Endothelial cell of umbilical vein (primary cell): Measurements from ENCODE around the gene ARL3. TPM values are rescaled to one million over a fixed set of nuclear protein-coding genes. Genes with fewer than 3 reads are reported as not detected.

ENCODE experiments used
- BruUV-seq: library from RNA; stranded (reverse); fragments of 400-500 nt; replicated peaks from 2 replicates; lab custom pipeline; 2021; lab: Mats Ljungman, UMichigan
- CTCF ChIA-PET: fragments of 300-600, 350-600 bp; sonication (Branson Sonifier 250); formaldehyde crosslinking; loops from one replicate; lab custom pipeline; 2021; ENCODE audit warnings: antibody characterized with exemption, inconsistent platforms; lab: Charles Lee
- POLR2A ChIA-PET: fragments of 300-600, 350-600 bp; sonication (Branson Sonifier 250); formaldehyde crosslinking; loops from one replicate; lab custom pipeline; 2021; ENCODE audit warnings: antibody characterized with exemption, inconsistent platforms; lab: Charles Lee
- DNase-seq: peaks from one replicate; pipeline ENCODE4 v3.0.0-alpha.2; 2011; ENCODE audit warnings: low read depth, low spot score
- FAIRE-seq: peaks from 2 replicates; lab custom pipeline; 2011; peaks lifted over from hg19 to GRCh38; lab: Jason Lieb, UNC
- H2AFZ ChIP-seq: 2 replicates; pipeline ENCODE4 v1.6.0; 2012; ENCODE audit warnings: low read depth, low read length, control low read depth, inconsistent platforms
- H3K27ac ChIP-seq: 2 replicates; pipeline ENCODE4 v1.5.1; 2011; ENCODE audit warnings: low read depth, mild to moderate bottlenecking, control low read depth, low read length, moderate library complexity; ENCODE audit not compliant: insufficient read depth
- H3K27me3 ChIP-seq, 2 experiments: 2 replicates each; pipeline versions ENCODE4 v1.6.0 to v1.6.1; 2011; ENCODE audit warnings: low read length in 2 of 2, mixed read lengths in 1 of 2; ENCODE audit not compliant: control insufficient read depth in 2 of 2, insufficient read depth in 2 of 2
- H3K36me3 ChIP-seq, 2 experiments: 2 replicates in 1 of 2; 3 replicates in 1 of 2; pipeline ENCODE4 v1.5.1; 2011; ENCODE audit warnings: low read length in 2 of 2, mild to moderate bottlenecking in 1 of 2, moderate library complexity in 1 of 2; ENCODE audit not compliant: control insufficient read depth in 2 of 2, insufficient read depth in 2 of 2; ENCODE audit errors: extremely low read depth in 1 of 2
- H3K4me1 ChIP-seq: 3 replicates; pipeline ENCODE4 v1.5.1; 2011; ENCODE audit warnings: mild to moderate bottlenecking, low read length; ENCODE audit not compliant: control insufficient read depth, insufficient read depth; ENCODE audit errors: extremely low read depth
- H3K4me2 ChIP-seq: 2 replicates; pipeline ENCODE4 v1.6.1; 2011; ENCODE audit warnings: low read length, control low read depth, mixed read lengths; ENCODE audit not compliant: insufficient read depth
- H3K4me3 ChIP-seq, 3 experiments: fragments of 200-600 bp in 1 of 3; sonication (generic), shearing (Covaris generic) in 1 of 3; replicated peaks in 1 of 3; 2 replicates each; pipeline ENCODE4 v1.5.1; 2011 to 2016; ENCODE audit warnings: control low read depth in 3 of 3, low read length in 3 of 3, mild to moderate bottlenecking in 2 of 3, inconsistent platforms in 1 of 3, low read depth in 1 of 3, moderate library complexity in 1 of 3; ENCODE audit not compliant: insufficient read depth in 1 of 3
- H3K79me2 ChIP-seq: 2 replicates; pipeline ENCODE4 v1.6.0; 2012; ENCODE audit warnings: low read length, inconsistent platforms; ENCODE audit not compliant: control insufficient read depth, insufficient read depth
- H3K9ac ChIP-seq: replicated peaks from 2 replicates; pipeline ENCODE3; 2011; ENCODE audit warnings: low read length, control low read depth; ENCODE audit not compliant: insufficient read depth; ENCODE audit errors: extremely low read depth
- H3K9me1 ChIP-seq: replicated peaks from 3 replicates; pipeline ENCODE4 v1.6.0; 2011; ENCODE audit warnings: mild to moderate bottlenecking, low read length; ENCODE audit not compliant: control insufficient read depth, insufficient read depth; ENCODE audit errors: extremely low read depth
- H3K9me3 ChIP-seq: replicated peaks from 2 replicates; pipeline ENCODE4 v1.5.1; 2012; ENCODE audit warnings: low read length, inconsistent platforms; ENCODE audit not compliant: control insufficient read depth, insufficient read depth
- H4K20me1 ChIP-seq: replicated peaks from 2 replicates; pipeline ENCODE3; 2011; ENCODE audit warnings: mild to moderate bottlenecking, low read length; ENCODE audit not compliant: control insufficient read depth, insufficient read depth; ENCODE audit errors: extremely low read depth
- EZH2 ChIP-seq: IDR thresholded peaks from 2 replicates; pipeline ENCODE4 v1.6.1; 2012; ENCODE audit warnings: borderline replicate concordance, low read depth, mild to moderate bottlenecking, moderate library complexity, low read length, inconsistent platforms; ENCODE audit not compliant: severe bottlenecking
- FOS ChIP-seq: IDR thresholded peaks from 2 replicates; pipeline ENCODE4 v1.6.1; 2011; ENCODE audit warnings: mild to moderate bottlenecking, low read length, moderate library complexity, borderline replicate concordance; ENCODE audit not compliant: insufficient read depth
- POLR2A ChIP-seq: IDR thresholded peaks from 2 replicates; pipeline ENCODE4 v1.6.1; 2012; ENCODE audit warnings: low read depth, mild to moderate bottlenecking, control low read depth, low read length
- dilution Hi-C: fragments of 300-500 bp; cut with MboI; formaldehyde crosslinking; loops from one replicate; pipeline ENCODE4 v1.15.0; 2019; ENCODE audit warnings: low sequenced_read_pairs; ENCODE audit not compliant: extremely low pct_ligation_motif_present
- intact Hi-C: fragments of 100-400 bp; cut with micrococcal nuclease; formaldehyde crosslinking; loops from one replicate; pipeline ENCODE4 v1.10.0; 2022
- polyA plus RNA-seq, 4 experiments: library from polyadenylated mRNA; depleted of rRNA in 3 of 4; stranded (reverse) in 3 of 4; unstranded in 1 of 4; fragments of >200 nt; gene quantifications; 2 replicates each; pipeline versions ENCODE4 v1.2.1 to v1.2.3, GENCODE V29; 2011 to 2012; ENCODE audit warnings: missing spikeins in 1 of 4
- total RNA-seq: library from RNA; stranded (reverse); gene quantifications from 2 replicates; pipeline ENCODE4 v1.2.3, GENCODE V29; 2021
- TF ChIP-seq, protein P1 (sequence below), 2 donors: IDR thresholded peaks; 1 replicate in 1 of 2; 2 replicates in 1 of 2; pipeline ENCODE4 v1.5.1; 2011; ENCODE audit warnings: low read length in 2 of 2, mild to moderate bottlenecking in 2 of 2, moderate library complexity in 2 of 2, control low read depth in 1 of 2, inconsistent platforms in 1 of 2, low read depth in 1 of 2; ENCODE audit not compliant: insufficient read depth in 1 of 2; ENCODE audit errors: extremely low read depth in 1 of 2
- TF ChIP-seq, protein P2 (sequence below): IDR thresholded peaks from 2 replicates; pipeline ENCODE4 v1.6.1; 2011; ENCODE audit not compliant: insufficient read depth, insufficient read length

ARL3 gene
- total and polyA plus RNA-seq, 2 donors (not counting 3 experiments of a cell fraction or from before 2014, with no cell fraction given): 6.6 to 11.0 TPM

GRCh38 chr10:102762401-102763015, 48.3 kb upstream of the ARL3 start:
- dilution Hi-C loops: no loop called here

GRCh38 chr10:102761981-102762380, 47.8 kb upstream of the ARL3 start:
- TF ChIP-seq EZH2 (no peak), POLR2A (no peak), FOS (no peak)
- TF ChIP-seq, protein P1, sequence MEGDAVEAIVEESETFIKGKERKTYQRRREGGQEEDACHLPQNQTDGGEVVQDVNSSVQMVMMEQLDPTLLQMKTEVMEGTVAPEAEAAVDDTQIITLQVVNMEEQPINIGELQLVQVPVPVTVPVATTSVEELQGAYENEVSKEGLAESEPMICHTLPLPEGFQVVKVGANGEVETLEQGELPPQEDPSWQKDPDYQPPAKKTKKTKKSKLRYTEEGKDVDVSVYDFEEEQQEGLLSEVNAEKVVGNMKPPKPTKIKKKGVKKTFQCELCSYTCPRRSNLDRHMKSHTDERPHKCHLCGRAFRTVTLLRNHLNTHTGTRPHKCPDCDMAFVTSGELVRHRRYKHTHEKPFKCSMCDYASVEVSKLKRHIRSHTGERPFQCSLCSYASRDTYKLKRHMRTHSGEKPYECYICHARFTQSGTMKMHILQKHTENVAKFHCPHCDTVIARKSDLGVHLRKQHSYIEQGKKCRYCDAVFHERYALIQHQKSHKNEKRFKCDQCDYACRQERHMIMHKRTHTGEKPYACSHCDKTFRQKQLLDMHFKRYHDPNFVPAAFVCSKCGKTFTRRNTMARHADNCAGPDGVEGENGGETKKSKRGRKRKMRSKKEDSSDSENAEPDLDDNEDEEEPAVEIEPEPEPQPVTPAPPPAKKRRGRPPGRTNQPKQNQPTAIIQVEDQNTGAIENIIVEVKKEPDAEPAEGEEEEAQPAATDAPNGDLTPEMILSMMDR (IDR thresholded peaks at IDR 0.05; ENCODE audit: extremely low read depth in 1 of 2, insufficient read depth in 1 of 2, low read depth in 1 of 2, low read length in 2 of 2): no peak
- TF ChIP-seq, protein P2, sequence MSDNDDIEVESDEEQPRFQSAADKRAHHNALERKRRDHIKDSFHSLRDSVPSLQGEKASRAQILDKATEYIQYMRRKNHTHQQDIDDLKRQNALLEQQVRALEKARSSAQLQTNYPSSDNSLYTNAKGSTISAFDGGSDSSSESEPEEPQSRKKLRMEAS: no peak
- Histone ChIP-seq H4K20me1 (no peaks in the 10 kb centered on the region), H3K4me2 (no peak overlapping the region), H3K9ac (no peak overlapping the region), H3K9me1 (no peaks in the 10 kb centered on the region), H3K4me3 (no peak overlapping the region), H3K36me3 (no peaks in the 10 kb centered on the region), H3K27ac (no peak overlapping the region), H3K79me2 (peaks cover 3% of the 10 kb centered on the region), H3K27me3 (no peaks in the 10 kb centered on the region), H3K4me1 (peaks cover 12% of the 10 kb centered on the region), H3K9me3 (no peaks in the 10 kb centered on the region), H2AFZ (no peak overlapping the region)
- DNase-seq (no peak), FAIRE-seq (no peak)
- CTCF ChIA-PET: interaction anchor here (1.4 to 1.7 kb wide), 2 partner anchors 10 to 27 kb away, joined by 3 to 5 read pairs; no protein-coding TSS in a partner anchor
- dilution Hi-C loops: no loop called here
- intact Hi-C loops: no loop called here
- POLR2A ChIA-PET: no interaction called here
- no TSS peak for BruUV-seq

More at GRCh38 chr10:102762401-102763015, 48.3 kb upstream of the ARL3 start:
- POLR2A ChIA-PET: no interaction called here
- Histone ChIP-seq H3K27ac (no peak overlapping the region), H3K4me3 (no peak overlapping the region), H4K20me1 (no peaks in the 10 kb centered on the region), H3K79me2 (peaks cover 3% of the 10 kb centered on the region), H3K9me1 (no peaks in the 10 kb centered on the region), H3K4me1 (peaks cover 13% of the 10 kb centered on the region), H3K9ac (no peak overlapping the region), H3K9me3 (no peaks in the 10 kb centered on the region), H3K4me2 (no peak overlapping the region), H2AFZ (no peak overlapping the region), H3K27me3 (no peaks in the 10 kb centered on the region), H3K36me3 (no peaks in the 10 kb centered on the region)
- DNase-seq (no peak), FAIRE-seq (no peak)
- intact Hi-C loops: no loop called here
- CTCF ChIA-PET: interaction anchor here (1.4 to 2.6 kb wide), 3 partner anchors 9 to 27 kb away, joined by 3 to 17 read pairs (median 5); no protein-coding TSS in a partner anchor
- no TSS peak for BruUV-seq
- TF ChIP-seq FOS: no peak
- TF ChIP-seq, protein P1 (IDR thresholded peaks at IDR 0.05; ENCODE audit: extremely low read depth in 1 of 2, insufficient read depth in 1 of 2, low read depth in 1 of 2, low read length in 2 of 2): no peak
